HG02943 (cell line): ENCODE data around the gene NCOA3.
A peak's percentile ranks its signal among the peaks of the same experiment; 100 is the strongest.
"Not testable (repeated sequence)": the region's sequence is repeated elsewhere in the genome, so short reads cannot be mapped to it uniquely, and the experiment has no call there.

Source experiments
- ATAC-seq: cut with Tn5 transposase; IDR thresholded peaks from one replicate; pipeline ENCODE4 v1.9.1; 2021; ENCODE audit warnings: mild to moderate bottlenecking, low read depth, moderate library complexity; ENCODE audit not compliant: unreplicated experiment

Gene NCOA3

GRCh38 chr20:47501482-47502270, at the start of gene NCOA3:
Gene NCOA3 (plus strand): TSS chr20:47501887. CDS start chr20:47622248, 120,361 bp downstream.
- peak; percentile 69 for ATAC-seq

- no peak for ATAC-seq
These were observed 48.9 kb upstream of the NCOA3 start for GRCh38 chr20:47452736-47453161.

DNA sequence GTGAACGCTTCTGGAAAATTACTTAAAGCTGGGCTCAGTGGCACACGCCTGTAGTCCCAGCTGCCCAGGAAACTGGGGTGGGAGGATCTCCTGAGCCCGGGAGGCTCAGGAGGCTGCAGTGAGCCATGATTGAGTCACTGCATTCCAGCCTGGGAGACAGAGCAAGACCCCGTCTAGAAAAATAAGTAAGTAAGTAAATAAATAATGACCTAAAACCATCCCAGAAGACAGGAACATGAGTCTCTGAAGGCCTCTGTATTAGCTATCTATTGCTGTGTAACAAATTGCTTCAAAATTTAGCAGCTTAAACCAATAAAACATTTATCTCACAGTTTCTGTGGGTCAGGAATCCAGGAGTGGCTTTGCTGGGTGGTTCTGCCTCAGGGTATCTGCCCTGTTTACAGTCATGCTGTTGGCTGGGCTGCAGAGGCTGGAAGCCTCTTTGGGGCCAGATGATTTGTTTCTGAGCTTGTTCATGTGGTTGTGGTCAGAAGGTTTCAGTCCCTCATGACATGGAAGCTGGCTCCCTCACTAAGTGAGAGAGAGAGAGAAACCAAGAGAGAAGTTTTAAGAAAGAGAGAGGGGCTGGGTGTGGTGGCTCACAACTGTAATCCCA, 48.4 kb upstream of the NCOA3 start:
- ATAC-seq, result peak; percentile 80

DNA sequence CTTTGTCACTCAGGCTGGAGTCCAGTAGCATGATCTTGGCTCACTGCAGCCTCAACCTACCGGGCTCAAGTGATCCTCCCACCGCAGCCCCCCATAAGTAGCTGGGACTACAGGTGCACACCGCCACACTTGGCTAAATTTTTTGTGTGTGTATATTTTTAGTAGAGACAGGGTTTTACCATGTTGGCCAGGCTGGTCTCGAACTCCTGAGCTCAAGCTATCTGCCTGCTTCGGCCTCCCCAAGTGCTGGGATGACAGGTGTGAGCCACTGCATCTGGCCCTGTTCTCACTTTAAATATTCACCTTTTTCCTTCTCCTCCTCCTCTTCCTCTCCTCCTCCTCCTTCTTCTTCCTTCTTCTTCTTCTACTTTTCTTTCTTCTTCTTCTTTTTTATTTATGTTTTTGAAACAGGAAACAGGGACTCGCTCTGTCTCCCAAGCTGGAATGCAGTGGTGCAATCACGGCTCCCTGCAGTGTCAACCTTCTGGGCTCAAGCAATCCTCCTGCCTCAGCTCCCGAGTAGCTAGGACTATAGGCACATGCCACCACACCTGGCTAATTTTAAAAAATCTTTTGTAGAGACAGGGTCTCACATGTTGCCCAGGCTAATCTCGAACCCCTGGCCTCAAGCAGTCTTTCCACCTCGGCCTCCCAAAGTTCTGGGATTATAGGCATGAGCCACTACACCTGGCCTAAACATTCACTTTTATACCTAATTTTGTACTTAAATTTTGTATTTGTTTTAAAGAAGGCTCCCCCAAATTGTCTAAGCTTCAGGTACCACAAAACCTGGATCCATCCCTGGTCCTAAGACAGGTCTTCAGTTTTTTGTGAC, 47.2 kb upstream of the NCOA3 start:
- no peak for ATAC-seq

- no peak for ATAC-seq
These were observed 46.3 kb upstream of the NCOA3 start for GRCh38 chr20:47455133-47456040.

GRCh38 chr20:47456041-47456537, 45.6 kb upstream of the NCOA3 start:
- ATAC-seq, result no peak

DNA sequence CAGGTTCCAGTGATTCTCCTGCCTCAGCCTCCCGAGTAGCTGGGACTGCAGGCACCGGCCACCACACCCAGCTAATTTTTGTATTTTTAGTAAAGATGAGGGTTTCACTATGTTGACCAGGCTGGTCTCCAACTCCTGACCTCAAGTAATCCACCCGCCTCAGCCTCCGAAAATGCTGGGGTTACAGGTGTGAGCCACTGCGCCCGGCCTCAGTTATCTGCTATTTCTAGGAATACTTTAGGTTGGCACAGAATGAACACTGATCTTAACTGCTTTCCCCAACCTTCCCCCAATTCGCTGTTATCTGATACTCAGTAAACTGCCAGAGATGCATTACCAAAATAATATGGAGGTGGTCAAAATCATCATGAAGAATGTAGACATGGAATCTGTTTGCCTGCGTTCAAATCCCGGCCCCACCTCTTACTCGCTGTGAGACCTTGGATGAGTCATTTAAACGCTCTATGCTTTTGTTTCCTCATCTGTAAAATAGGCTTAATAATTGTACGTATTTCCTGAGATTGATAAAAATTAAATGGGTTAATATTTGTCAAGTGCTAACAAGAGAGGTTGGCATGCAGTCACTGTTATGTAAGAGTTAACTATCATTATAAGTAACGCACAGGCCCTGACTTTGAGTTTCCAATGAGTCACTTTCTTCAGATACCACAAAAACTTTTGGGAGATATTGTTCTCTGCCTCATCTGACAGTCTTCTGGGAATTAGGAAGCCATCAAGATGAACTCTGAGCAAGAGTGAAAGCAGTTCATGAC, 44.5 kb upstream of the NCOA3 start:
- no peak for ATAC-seq

- not testable (repeated sequence) for ATAC-seq
These were observed 43.2 kb upstream of the NCOA3 start for GRCh38 chr20:47458280-47459050.

GRCh38 chr20:47459344-47460073, 42.2 kb upstream of the NCOA3 start:
- ATAC-seq, result no peak

- ATAC-seq, result not testable (repeated sequence)
These were observed 41.0 kb upstream of the NCOA3 start for GRCh38 chr20:47460761-47461112.

DNA sequence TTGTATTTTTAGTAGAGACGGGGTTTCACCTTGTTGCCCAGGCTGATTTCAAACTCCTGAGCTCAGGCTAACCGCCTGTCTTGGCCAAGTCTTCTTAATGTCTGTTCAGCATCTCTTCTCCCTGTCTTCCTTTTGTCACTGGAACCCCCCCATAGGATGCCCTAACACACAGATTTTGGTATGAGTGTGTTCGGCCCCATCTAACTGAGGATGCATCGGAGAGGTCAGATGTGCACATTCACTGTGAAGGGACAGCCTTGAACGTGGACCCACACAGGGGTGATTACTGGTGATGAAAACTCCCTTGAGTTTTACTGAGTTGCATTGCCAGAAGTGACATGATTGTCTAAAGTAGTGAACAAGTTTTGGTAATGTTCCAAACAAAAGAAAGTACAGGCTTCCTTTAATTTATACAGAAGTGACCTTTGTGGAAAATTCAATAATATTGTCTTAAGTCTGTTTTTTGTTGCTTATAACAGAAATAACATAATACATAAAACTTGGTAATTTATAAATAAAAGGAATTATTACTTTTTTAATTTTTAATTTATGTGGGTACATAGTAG, 40.5 kb upstream of the NCOA3 start:
- no peak for ATAC-seq

GRCh38 chr20:47461906-47462305, 39.8 kb upstream of the NCOA3 start:
- ATAC-seq, result not testable (repeated sequence)

DNA sequence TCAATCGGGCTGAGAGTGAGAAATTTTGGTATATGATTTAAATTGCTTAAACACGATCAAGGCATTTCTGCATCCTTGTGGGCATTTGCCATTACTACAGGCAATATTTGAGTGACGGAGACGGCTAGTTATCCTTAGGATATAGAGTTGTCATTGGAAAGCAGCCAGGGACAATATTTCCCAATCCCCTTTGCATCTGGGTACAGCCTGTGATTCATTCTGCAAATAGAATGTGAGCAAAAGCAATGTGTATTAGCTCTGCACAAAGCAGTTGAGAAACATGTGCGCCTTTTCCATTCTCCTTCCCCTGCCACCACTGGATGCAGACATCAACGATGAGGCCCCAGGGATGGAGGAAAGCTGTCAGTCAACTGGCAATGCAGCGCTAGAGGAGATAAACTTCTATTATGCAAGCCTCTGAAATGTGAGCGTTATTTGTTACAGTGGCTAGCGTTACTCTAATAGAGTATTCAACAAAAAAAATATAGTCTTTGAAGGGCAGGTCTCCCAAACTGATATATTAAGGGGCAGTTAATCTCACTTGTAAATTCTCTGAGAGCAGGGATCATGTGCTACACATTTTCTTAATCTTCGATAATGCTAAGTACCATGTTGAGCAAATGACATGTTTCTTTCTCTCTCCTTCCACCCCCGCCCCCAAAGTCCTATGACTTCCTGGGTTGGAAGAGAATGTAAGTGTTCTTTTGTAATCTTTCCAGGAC, 37.1 kb upstream of the NCOA3 start:
- ATAC-seq, result no peak

DNA sequence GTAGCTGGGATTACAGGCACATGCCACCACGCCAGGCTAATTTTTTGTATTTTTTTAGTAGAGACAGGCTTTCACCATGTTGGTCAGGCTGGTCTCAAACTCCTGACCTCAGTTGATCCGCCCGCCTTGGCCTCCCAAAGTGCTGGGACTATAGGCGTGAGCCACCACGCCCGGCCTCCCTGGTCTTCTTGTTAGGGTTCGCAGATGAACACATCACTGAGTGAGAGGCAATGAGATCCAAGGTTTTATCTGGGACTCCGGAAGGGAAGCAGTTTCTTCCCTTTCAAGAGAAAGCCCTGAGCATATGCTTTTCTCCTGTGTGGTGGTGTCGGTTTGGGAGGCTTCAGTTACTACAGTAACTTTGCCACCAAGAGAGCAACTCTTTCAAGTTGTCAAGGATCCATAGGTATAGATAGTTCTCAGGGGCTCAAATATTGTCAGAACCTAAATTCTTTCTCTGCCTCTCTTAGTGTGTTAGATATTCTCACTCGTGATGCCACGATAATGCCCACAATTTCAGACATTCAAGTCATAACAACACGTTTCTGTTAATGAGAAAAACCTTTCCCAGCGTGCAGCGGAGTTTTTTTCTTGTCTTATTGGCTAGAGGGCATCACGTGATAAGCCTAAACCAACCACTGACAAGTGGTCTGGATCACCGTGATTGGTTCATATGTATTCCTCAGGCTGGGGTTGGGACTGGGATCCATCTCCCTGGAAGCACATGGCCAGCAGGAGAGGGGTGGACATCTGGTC, 36.2 kb upstream of the NCOA3 start:
- no peak for ATAC-seq

DNA sequence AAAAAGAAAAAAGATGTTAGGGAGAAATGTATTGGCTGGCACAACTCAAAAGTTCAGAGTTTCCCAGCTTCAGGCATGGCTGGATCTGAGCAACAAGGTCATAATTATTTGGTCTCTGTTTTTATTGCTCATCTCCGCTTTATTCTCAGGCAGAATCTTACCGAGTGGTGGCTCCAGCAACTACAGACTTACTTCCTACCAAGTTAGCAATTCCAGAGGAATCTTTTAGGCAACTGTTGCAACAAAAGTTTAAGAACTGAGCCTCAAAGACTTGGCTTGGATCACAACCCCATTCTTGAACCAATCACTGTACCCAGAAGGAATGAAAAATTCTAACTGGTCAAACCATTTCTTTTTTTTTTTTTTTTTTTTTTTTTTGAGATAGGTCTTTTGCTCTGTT, 35.5 kb upstream of the NCOA3 start:
- ATAC-seq, result no peak
